A549 (cell line): ENCODE results near the gene LAMA3. TPM values are rescaled to one million over a fixed set of nuclear protein-coding genes. Genes with fewer than 3 reads are reported as not detected.

ENCODE experiments used
- ATAC-seq, 2 experiments: fragments of 200-7000 bp in 1 of 2; fragments of >200 bp in 1 of 2; cut with Nextera tagmentation in 1 of 2; cut with Tn5 transposase in 1 of 2; 3 replicates each; pipeline versions ENCODE4 v1.8.0 to v1.9.1; 2018 to 2020; ENCODE audit warnings: mild to moderate bottlenecking in 1 of 2, moderate library complexity in 1 of 2
- CTCF ChIA-PET: fragments of 300-600 bp; sonication (Branson Sonifier 250); formaldehyde crosslinking; extraction: SDS; loops from one replicate; lab custom pipeline; 2021; ENCODE audit warnings: antibody characterized with exemption, inconsistent platforms; lab: Yijun Ruan, JAX
- POLR2A ChIA-PET: fragments of 350-600 bp; formaldehyde crosslinking; extraction: SDS; loops from one replicate; lab custom pipeline; 2021; ENCODE audit warnings: antibody characterized with exemption, inconsistent platforms; lab: Yijun Ruan, JAX
- DNase-seq, 2 experiments: peaks; one replicate each; pipeline versions ENCODE4 v3.0.0 to v3.0.0-alpha.2; 2011 to 2016; ENCODE audit warnings: low read depth in 1 of 2, low spot score in 1 of 2
- FAIRE-seq: peaks from 2 replicates; lab custom pipeline; 2011; peaks lifted over from hg19 to GRCh38; lab: Jason Lieb, UNC
- H3K27ac ChIP-seq, 2 experiments: fragments of >200 bp; sonication (Bioruptor Twin); formaldehyde crosslinking; 3 replicates each; pipeline ENCODE4 v1.5.1; 2016 to 2017
- H3K4me1 ChIP-seq: fragments of >200 bp; sonication (Bioruptor Twin); formaldehyde crosslinking; 3 replicates; pipeline ENCODE4 v1.6.1; 2016
- H3K4me2 ChIP-seq: fragments of >200 bp; sonication (Bioruptor Twin); formaldehyde crosslinking; 3 replicates; pipeline ENCODE4 v1.6.1; 2016
- H3K4me3 ChIP-seq: fragments of >200 bp; sonication (Bioruptor Twin); formaldehyde crosslinking; 3 replicates; pipeline ENCODE4 v1.5.1; 2016
- H3K9me3 ChIP-seq: fragments of >200 bp; sonication (Bioruptor Twin); formaldehyde crosslinking; 3 replicates; pipeline ENCODE4 v1.6.1; 2016
- CBX2 ChIP-seq: fragments of 200-600 bp; sonication (generic); IDR thresholded peaks from 2 replicates; pipeline ENCODE4 v1.6.1; 2016; ENCODE audit warnings: low read depth, mild to moderate bottlenecking, borderline replicate concordance
- CBX8 ChIP-seq: fragments of 200-600 bp; sonication (generic); IDR thresholded peaks from 2 replicates; pipeline ENCODE4 v1.6.1; 2016
- CEBPB ChIP-seq, 2 experiments: fragments of >200 bp in 1 of 2; sonication (Bioruptor Twin) in 1 of 2; formaldehyde crosslinking in 1 of 2; IDR thresholded peaks; 2 replicates each; pipeline ENCODE4 v1.6.1; 2012 to 2016
- CHD2 ChIP-seq: fragments of 150-350 bp; IDR thresholded peaks from 2 replicates; pipeline ENCODE4 v1.6.1; 2014; ENCODE audit warnings: low read length; ENCODE audit not compliant: partially characterized antibody
- EHF ChIP-seq: fragments of 250-450 bp; sonication (Bioruptor Pico); IDR thresholded peaks from 2 replicates; pipeline ENCODE4 v1.5.0; 2020; ENCODE audit warnings: mild to moderate bottlenecking
- EP300 ChIP-seq, 2 experiments: fragments of >200 bp; sonication (Bioruptor Twin); formaldehyde crosslinking; IDR thresholded peaks; 2 replicates in 1 of 2; 3 replicates in 1 of 2; pipeline ENCODE4 v1.6.1; 2016 to 2017
- FOSB ChIP-seq: fragments of 250-450 bp; sonication (Bioruptor Pico); IDR thresholded peaks from 2 replicates; pipeline ENCODE4 v1.5.0; 2020; ENCODE audit warnings: mild to moderate bottlenecking, moderate library complexity
- FOSL2 ChIP-seq, 2 experiments: fragments of 450-650 bp in 1 of 2; fragments of >200 bp in 1 of 2; sonication (Bioruptor Twin) in 1 of 2; formaldehyde crosslinking; IDR thresholded peaks; 2 replicates each; pipeline versions ENCODE4 v1.5.0 to v1.6.1; 2016 to 2020; ENCODE audit warnings: mild to moderate bottlenecking in 1 of 2, moderate library complexity in 1 of 2
- HEYL ChIP-seq: fragments of 250-450 bp; sonication (Bioruptor Pico); IDR thresholded peaks from 2 replicates; pipeline ENCODE4 v1.8.0; 2021; ENCODE audit warnings: mild to moderate bottlenecking, moderate library complexity
- HOXA7 ChIP-seq: fragments of 250-450 bp; sonication (Bioruptor Pico); IDR thresholded peaks from 2 replicates; pipeline ENCODE4 v1.5.0; 2020; ENCODE audit warnings: mild to moderate bottlenecking, moderate library complexity
- HOXB5 ChIP-seq: fragments of 250-450 bp; sonication (Bioruptor Pico); IDR thresholded peaks from 2 replicates; pipeline ENCODE4 v1.5.0; 2020; ENCODE audit warnings: mild to moderate bottlenecking, moderate library complexity
- JUNB ChIP-seq: fragments of >200 bp; sonication (Bioruptor Twin); formaldehyde crosslinking; IDR thresholded peaks from 2 replicates; pipeline ENCODE4 v1.6.1; 2016
- KDM1A ChIP-seq: fragments of 200-600 bp; sonication (generic); IDR thresholded peaks from 2 replicates; pipeline ENCODE4 v1.6.1; 2016; ENCODE audit warnings: low read depth, mild to moderate bottlenecking
- MYC ChIP-seq: IDR thresholded peaks from 2 replicates; pipeline ENCODE4 v1.6.1; 2012; ENCODE audit warnings: mild to moderate bottlenecking, inconsistent platforms, low read length, improper control_type of control experiment, borderline replicate concordance
- NPAS2 ChIP-seq: fragments of 250-450 bp; sonication (Bioruptor Pico); IDR thresholded peaks from 2 replicates; pipeline ENCODE4 v1.8.0; 2022; ENCODE audit warnings: mild to moderate bottlenecking, moderate library complexity, borderline replicate concordance
- NR3C1 ChIP-seq: fragments of >200 bp; sonication (Bioruptor Twin); formaldehyde crosslinking; IDR thresholded peaks from 3 replicates; pipeline ENCODE4 v1.6.1; 2017
- POLR2A ChIP-seq: IDR thresholded peaks from 2 replicates; pipeline ENCODE4 v1.6.1; 2012; ENCODE audit warnings: mild to moderate bottlenecking, low read length
- POLR2AphosphoS2 ChIP-seq: conservative IDR thresholded peaks from 2 replicates; pipeline ENCODE4 v1.6.1; 2012; ENCODE audit warnings: low read length, improper control_type of control experiment, inconsistent platforms
- RAD21 ChIP-seq, 2 experiments: fragments of >200 bp in 1 of 2; sonication (Bioruptor Twin) in 1 of 2; formaldehyde crosslinking in 1 of 2; IDR thresholded peaks in 1 of 2; conservative IDR thresholded peaks in 1 of 2; 2 replicates in 1 of 2; 3 replicates in 1 of 2; pipeline ENCODE4 v1.6.1; 2012 to 2018; ENCODE audit warnings: inconsistent platforms in 1 of 2
- RCOR1 ChIP-seq: fragments of 150-350 bp; IDR thresholded peaks from 2 replicates; pipeline ENCODE4 v1.6.1; 2014; ENCODE audit warnings: antibody characterized with exemption, low read length, low read depth
- RFX5 ChIP-seq: fragments of 450-650 bp; IDR thresholded peaks from 2 replicates; pipeline ENCODE4 v1.7.1; 2014; ENCODE audit warnings: antibody characterized with exemption, mild to moderate bottlenecking, moderate library complexity
- RNF2 ChIP-seq: fragments of 200-600 bp; sonication (generic); IDR thresholded peaks from 2 replicates; pipeline ENCODE4 v1.6.1; 2016; ENCODE audit warnings: low read depth, mild to moderate bottlenecking, antibody characterized with exemption, moderate library complexity, borderline replicate concordance
- SMC3 ChIP-seq: fragments of >200 bp; sonication (Bioruptor Twin); formaldehyde crosslinking; IDR thresholded peaks from 3 replicates; pipeline ENCODE4 v1.6.1; 2018; ENCODE audit warnings: inconsistent platforms
- TFCP2L1 ChIP-seq: fragments of 250-450 bp; sonication (Bioruptor Pico); IDR thresholded peaks from 2 replicates; pipeline ENCODE4 v1.5.0; 2021; ENCODE audit warnings: mild to moderate bottlenecking
- ZNF302 ChIP-seq: fragments of 250-450 bp; sonication (Bioruptor Pico); IDR thresholded peaks from 2 replicates; pipeline ENCODE4 v1.9.0; 2021; ENCODE audit warnings: inconsistent platforms, mild to moderate bottlenecking, moderate library complexity
- ZSCAN20 ChIP-seq: fragments of 250-450 bp; sonication (Bioruptor Pico); IDR thresholded peaks from 2 replicates; pipeline ENCODE4 v1.8.0; 2022; ENCODE audit warnings: mild to moderate bottlenecking, moderate library complexity
- WGBS: methylation state at CpG from one replicate; pipeline ENCODE4 v1.1.6; 2017; ENCODE audit errors: missing lambda C conversion rate; 5-methylcytosine and 5-hydroxymethylcytosine counted together
- polyA plus RNA-seq, 4 experiments: library from polyadenylated mRNA; depleted of rRNA in 3 of 4; stranded (reverse); fragments of >200 nt; fragmentation: RNase III in 1 of 4; extraction: RNeasy Plus Mini Kit Qiagen cat#74134 plus additional on column Dnase treatment in 1 of 4; gene quantifications; 2 replicates in 3 of 4; 3 replicates in 1 of 4; pipeline ENCODE4 v1.2.3, GENCODE V29; 2011 to 2017
- TF ChIP-seq, protein P1 (sequence below): IDR thresholded peaks from 2 replicates; pipeline ENCODE4 v1.6.1; 2012
- TF ChIP-seq, protein P2 (sequence below): fragments of >200 bp; sonication (Bioruptor Twin); formaldehyde crosslinking; IDR thresholded peaks from 2 replicates; pipeline ENCODE4 v1.6.1; 2016
- TF ChIP-seq, protein P3 (sequence below): IDR thresholded peaks from 2 replicates; pipeline ENCODE4 v1.6.1; 2012; ENCODE audit warnings: low read depth, borderline replicate concordance
- TF ChIP-seq, protein P4 (sequence below): IDR thresholded peaks from 2 replicates; pipeline ENCODE4 v1.6.1; 2012
- TF ChIP-seq, protein P5 (sequence below): fragments of 250-450 bp; sonication (Bioruptor Pico); IDR thresholded peaks from 2 replicates; pipeline ENCODE4 v1.5.0; 2020; ENCODE audit warnings: low read depth, mild to moderate bottlenecking, moderate library complexity
- TF ChIP-seq, protein P6 (sequence below): fragments of >200 bp; sonication (Bioruptor Twin); formaldehyde crosslinking; IDR thresholded peaks from 3 replicates; pipeline ENCODE4 v1.6.1; 2016

The LAMA3 gene
- polyA plus RNA-seq, 2 of the 4 experiments (the other 2 are of a cell fraction): 18.2 to 31.0 TPM

DNA sequence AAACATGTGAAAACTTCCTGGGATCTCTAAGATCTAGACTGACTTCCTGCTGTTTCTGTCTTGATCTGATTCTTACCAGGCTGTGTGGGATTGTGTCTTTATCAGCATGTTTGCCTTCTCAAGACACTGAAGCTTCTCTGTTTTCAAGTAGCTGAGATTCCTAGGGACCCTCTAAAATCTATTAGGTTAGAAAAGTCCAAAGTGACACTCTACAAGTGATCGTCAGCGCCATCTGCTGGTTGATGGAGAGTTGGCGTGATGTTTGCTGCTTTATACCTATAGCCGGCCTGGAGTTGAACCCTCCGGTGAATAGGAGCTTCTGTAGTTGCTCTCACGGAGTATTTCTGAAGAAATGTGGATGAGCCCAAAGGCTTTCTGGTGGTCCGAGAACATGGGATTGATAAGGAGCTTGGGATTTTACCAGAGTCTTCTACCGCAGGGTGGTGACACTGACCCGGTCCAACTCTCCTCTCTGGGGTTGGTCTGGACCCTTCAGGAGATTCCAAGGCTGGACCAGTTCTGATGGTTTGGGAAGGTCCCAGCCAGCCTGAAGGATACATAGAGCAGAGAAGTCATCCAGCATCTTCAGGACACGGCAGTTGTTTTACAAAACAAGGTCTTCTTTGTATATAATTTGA lies 229.3 kb downstream of the LAMA3 start (continued):
- TF ChIP-seq CHD2 (no peak), MYC (no peak), RAD21 (conservative IDR thresholded peaks at IDR 0.05 in 1 of 2, IDR thresholded peaks at IDR 0.05 in 1 of 2) (peak; percentile 48 to 50; a peak in 4 of 5 replicates), FOSL2 (IDR thresholded peaks at IDR 0.05) (no peak), FOSL2 (CRISPR knock-in tag; IDR thresholded peaks at IDR 0.05) (no peak)
- TF ChIP-seq, protein P1, sequence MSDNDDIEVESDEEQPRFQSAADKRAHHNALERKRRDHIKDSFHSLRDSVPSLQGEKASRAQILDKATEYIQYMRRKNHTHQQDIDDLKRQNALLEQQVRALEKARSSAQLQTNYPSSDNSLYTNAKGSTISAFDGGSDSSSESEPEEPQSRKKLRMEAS: no peak

DNA sequence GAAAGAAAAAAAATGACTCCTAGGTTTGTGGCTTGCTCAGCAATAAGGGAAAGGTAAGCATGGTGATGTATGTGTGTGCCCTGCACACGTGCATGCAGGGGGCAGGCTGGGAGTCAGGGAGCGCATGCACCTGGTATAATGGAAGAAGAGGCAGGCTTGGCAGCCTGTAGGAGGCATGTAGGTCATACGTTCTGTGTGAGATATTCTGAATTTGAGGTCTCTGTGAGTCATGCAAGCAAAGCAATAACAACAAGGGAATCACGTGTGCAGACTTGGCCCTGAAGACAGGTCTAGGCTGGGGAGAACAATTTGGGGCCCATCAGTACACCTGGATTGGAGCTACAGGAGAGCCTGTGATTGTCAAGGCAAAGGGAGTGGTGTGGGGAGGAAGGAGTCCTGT lies 230.8 kb downstream of the LAMA3 start:
- ATAC-seq: no peak
- CTCF ChIA-PET: interaction anchor here (1.1 to 3.5 kb wide), 3 partner anchors 15 to 117 kb away, joined by 3 to 14 read pairs (median 3); no protein-coding TSS in a partner anchor
- POLR2A ChIA-PET: no interaction called here

DNA sequence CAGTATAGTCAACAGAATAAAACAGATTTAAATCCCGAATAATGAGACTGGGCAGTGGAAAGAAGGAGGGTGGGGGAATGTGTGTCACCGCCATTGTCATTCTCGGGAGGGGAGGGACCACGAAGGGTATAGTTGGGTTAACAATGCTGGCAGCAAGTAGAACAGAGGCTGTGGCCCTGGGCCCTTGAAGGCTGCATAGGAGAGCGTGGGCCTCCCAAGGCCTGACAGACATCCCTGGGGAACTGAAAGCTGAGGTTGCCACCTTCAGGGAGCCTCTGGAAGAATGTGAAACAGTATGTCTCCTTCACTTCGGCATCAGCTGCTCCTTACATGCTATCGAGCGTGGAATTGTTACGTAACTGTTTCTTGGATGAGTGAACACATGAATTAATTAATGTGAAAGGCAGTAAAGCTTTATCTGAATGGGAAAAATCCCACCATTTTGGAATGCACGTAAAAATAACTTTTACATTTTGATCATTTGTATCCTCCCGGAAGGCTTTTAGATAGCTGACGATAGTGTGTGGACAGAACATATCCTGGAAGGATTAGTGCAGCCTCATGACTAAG lies 232.5 kb downstream of the LAMA3 start:
- POLR2A ChIA-PET: no interaction called here
- FAIRE-seq: no peak

More for the DNA sequence above, 230.8 kb downstream of the LAMA3 start:
- DNase-seq: no peak
- Histone ChIP-seq H3K4me2 (no peak overlapping the region), H3K27ac (no peak overlapping the region), H3K4me1 (no peaks in the 10 kb centered on the region), H3K4me3 (no peak overlapping the region), H3K9me3 (no peaks in the 10 kb centered on the region)
- TF ChIP-seq RCOR1 (no peak), CHD2 (no peak)
- TF ChIP-seq, protein P2, sequence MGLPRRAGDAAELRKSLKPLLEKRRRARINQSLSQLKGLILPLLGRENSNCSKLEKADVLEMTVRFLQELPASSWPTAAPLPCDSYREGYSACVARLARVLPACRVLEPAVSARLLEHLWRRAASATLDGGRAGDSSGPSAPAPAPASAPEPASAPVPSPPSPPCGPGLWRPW: no peak
- no peak for FAIRE-seq
- 91% methylated on average over 4 of the region's 4 CpGs for WGBS

DNA sequence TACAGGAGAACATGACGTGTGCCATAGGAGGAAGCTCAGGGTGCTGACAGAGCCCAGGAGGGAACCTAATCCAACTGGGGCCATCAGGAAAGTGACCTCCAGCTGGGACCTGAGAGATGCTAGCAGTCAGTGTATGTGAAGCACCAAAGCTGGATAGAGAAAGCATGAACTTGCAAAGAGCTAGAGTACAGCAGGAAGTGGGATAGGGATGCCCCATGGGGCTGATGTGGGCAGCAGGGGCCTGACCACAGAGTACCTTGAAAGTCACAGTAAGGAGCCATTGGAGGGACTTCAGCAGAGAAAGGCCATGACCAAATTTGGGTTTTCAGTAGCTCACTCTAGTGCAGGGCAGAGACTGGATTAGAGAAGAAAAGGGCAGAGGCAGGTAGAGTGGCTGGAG lies 233.7 kb downstream of the LAMA3 start:
- H3K9me3 ChIP-seq: no peaks in the 10 kb centered on the region
- H3K4me3 ChIP-seq: no peak overlapping the region
- H3K27ac ChIP-seq: no peak overlapping the region
- DNase-seq (no peak), FAIRE-seq (no peak), ATAC-seq (no peak)
- no peaks in the 10 kb centered on the region for H3K4me1 ChIP-seq
- WGBS: 100% methylated on average over 1 of the region's 1 CpG
- ChIA-PET CTCF (no interaction called here), POLR2A (no interaction called here)
- no peak overlapping the region for H3K4me2 ChIP-seq
- TF ChIP-seq, protein P3, sequence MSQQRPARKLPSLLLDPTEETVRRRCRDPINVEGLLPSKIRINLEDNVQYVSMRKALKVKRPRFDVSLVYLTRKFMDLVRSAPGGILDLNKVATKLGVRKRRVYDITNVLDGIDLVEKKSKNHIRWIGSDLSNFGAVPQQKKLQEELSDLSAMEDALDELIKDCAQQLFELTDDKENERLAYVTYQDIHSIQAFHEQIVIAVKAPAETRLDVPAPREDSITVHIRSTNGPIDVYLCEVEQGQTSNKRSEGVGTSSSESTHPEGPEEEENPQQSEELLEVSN: no peak
- TF ChIP-seq HOXB5 (CRISPR knock-in tag) (no peak), MYC (no peak), RNF2 (no peak), HOXA7 (no peak), RFX5 (no peak), JUNB (no peak), SMC3 (no peak), EP300 (IDR thresholded peaks at IDR 0.05) (no peak), ZSCAN20 (CRISPR knock-in tag) (no peak), HEYL (CRISPR knock-in tag) (no peak)
- TF ChIP-seq, protein P4, sequence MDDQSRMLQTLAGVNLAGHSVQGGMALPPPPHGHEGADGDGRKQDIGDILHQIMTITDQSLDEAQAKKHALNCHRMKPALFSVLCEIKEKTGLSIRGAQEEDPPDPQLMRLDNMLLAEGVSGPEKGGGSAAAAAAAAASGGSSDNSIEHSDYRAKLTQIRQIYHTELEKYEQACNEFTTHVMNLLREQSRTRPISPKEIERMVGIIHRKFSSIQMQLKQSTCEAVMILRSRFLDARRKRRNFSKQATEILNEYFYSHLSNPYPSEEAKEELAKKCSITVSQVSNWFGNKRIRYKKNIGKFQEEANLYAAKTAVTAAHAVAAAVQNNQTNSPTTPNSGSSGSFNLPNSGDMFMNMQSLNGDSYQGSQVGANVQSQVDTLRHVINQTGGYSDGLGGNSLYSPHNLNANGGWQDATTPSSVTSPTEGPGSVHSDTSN: no peak
- TF ChIP-seq, protein P5, sequence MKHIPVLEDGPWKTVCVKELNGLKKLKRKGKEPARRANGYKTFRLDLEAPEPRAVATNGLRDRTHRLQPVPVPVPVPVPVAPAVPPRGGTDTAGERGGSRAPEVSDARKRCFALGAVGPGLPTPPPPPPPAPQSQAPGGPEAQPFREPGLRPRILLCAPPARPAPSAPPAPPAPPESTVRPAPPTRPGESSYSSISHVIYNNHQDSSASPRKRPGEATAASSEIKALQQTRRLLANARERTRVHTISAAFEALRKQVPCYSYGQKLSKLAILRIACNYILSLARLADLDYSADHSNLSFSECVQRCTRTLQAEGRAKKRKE (CRISPR knock-in tag): no peak
- TF ChIP-seq, protein P6, sequence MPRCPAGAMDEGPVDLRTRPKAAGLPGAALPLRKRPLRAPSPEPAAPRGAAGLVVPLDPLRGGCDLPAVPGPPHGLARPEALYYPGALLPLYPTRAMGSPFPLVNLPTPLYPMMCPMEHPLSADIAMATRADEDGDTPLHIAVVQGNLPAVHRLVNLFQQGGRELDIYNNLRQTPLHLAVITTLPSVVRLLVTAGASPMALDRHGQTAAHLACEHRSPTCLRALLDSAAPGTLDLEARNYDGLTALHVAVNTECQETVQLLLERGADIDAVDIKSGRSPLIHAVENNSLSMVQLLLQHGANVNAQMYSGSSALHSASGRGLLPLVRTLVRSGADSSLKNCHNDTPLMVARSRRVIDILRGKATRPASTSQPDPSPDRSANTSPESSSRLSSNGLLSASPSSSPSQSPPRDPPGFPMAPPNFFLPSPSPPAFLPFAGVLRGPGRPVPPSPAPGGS: no peak

More for the DNA sequence above, 232.5 kb downstream of the LAMA3 start:
- CTCF ChIA-PET: interaction anchor here (0.8 kb wide), 1 partner anchor 83 kb away, joined by 3 read pairs; no protein-coding TSS in a partner anchor
- Histone ChIP-seq H3K27ac (no peak overlapping the region), H3K9me3 (no peaks in the 10 kb centered on the region), H3K4me3 (no peak overlapping the region), H3K4me1 (no peaks in the 10 kb centered on the region), H3K4me2 (no peak overlapping the region)
- TF ChIP-seq JUNB: no peak
- no peak for TF ChIP-seq TFCP2L1 (CRISPR knock-in tag)
- no peak for TF ChIP-seq POLR2AphosphoS2
- TF ChIP-seq, protein P1: no peak
- TF ChIP-seq KDM1A: no peak
- no peak for TF ChIP-seq RAD21 (conservative IDR thresholded peaks at IDR 0.05 in 1 of 2, IDR thresholded peaks at IDR 0.05 in 1 of 2)
- no peak for TF ChIP-seq CBX2
- TF ChIP-seq NR3C1: no peak
- no peak for TF ChIP-seq FOSB (CRISPR knock-in tag)
- no peak for TF ChIP-seq CEBPB (IDR thresholded peaks at IDR 0.05)
- TF ChIP-seq NPAS2: no peak
- no peak for TF ChIP-seq MYC
- TF ChIP-seq HEYL (CRISPR knock-in tag): no peak
- no peak for TF ChIP-seq ZSCAN20 (CRISPR knock-in tag)
- no peak for TF ChIP-seq EHF
- no peak for TF ChIP-seq POLR2A
- no peak for TF ChIP-seq CBX8
- no peak for TF ChIP-seq ZNF302
- 91% methylated on average over 12 of the region's 12 CpGs for WGBS
- no peak for DNase-seq
- no peak for ATAC-seq
